ENCODE measurements around the gene PDCL3. TPM values are rescaled to one million over a fixed set of nuclear protein-coding genes. Genes with fewer than 3 reads are reported as not detected.

The PDCL3 gene
- polyA plus RNA-seq, 1 donor from 2014 or later, result 18.5 TPM

- Histone ChIP-seq H3K9me3 (ENCODE audit: low read length) (no peaks in the 10 kb centered on the region), H3K36me3 (ENCODE audit: insufficient read depth, low read length) (no peaks in the 10 kb centered on the region), H3K27ac (ENCODE audit: low read length) (no peak overlapping the region), H4K20me1 (ENCODE audit: insufficient read depth) (no peaks in the 10 kb centered on the region), H3K4me3 (ENCODE audit: low read length) (no peak overlapping the region), H3F3A (ENCODE audit: insufficient read depth, low read length, poor library complexity, severe bottlenecking) (no peaks in the 10 kb centered on the region), H3K9me2 (ENCODE audit: insufficient read depth, low read length) (no peaks in the 10 kb centered on the region), H3K27me3 (ENCODE audit: insufficient read depth, low read depth, low read length) (no peaks in the 10 kb centered on the region), H3K4me2 (ENCODE audit: low read length) (no peak overlapping the region), H3K9ac (ENCODE audit: low read length) (no peak overlapping the region), H3K79me2 (replicated peaks; ENCODE audit: insufficient read depth, low read length) (no peaks in the 10 kb centered on the region), H2AFZ (ENCODE audit: low read depth, low read length) (no peak overlapping the region)
- TF ChIP-seq TAF1 (IDR thresholded peaks at IDR 0.05; ENCODE audit: low read depth), result no peak
- TF ChIP-seq EP300 (conservative IDR thresholded peaks at IDR 0.05; ENCODE audit: poor library complexity, severe bottlenecking), result no peak
- no peak for TF ChIP-seq RAD21 (conservative IDR thresholded peaks at IDR 0.05)
- TF ChIP-seq, protein P1, sequence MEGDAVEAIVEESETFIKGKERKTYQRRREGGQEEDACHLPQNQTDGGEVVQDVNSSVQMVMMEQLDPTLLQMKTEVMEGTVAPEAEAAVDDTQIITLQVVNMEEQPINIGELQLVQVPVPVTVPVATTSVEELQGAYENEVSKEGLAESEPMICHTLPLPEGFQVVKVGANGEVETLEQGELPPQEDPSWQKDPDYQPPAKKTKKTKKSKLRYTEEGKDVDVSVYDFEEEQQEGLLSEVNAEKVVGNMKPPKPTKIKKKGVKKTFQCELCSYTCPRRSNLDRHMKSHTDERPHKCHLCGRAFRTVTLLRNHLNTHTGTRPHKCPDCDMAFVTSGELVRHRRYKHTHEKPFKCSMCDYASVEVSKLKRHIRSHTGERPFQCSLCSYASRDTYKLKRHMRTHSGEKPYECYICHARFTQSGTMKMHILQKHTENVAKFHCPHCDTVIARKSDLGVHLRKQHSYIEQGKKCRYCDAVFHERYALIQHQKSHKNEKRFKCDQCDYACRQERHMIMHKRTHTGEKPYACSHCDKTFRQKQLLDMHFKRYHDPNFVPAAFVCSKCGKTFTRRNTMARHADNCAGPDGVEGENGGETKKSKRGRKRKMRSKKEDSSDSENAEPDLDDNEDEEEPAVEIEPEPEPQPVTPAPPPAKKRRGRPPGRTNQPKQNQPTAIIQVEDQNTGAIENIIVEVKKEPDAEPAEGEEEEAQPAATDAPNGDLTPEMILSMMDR (IDR thresholded peaks at IDR 0.05; ENCODE audit: poor library complexity, severe bottlenecking), result no peak
- no peak for TF ChIP-seq MXI1 (conservative IDR thresholded peaks at IDR 0.05; ENCODE audit: poor library complexity, severe bottlenecking)
- TF ChIP-seq, protein P2, sequence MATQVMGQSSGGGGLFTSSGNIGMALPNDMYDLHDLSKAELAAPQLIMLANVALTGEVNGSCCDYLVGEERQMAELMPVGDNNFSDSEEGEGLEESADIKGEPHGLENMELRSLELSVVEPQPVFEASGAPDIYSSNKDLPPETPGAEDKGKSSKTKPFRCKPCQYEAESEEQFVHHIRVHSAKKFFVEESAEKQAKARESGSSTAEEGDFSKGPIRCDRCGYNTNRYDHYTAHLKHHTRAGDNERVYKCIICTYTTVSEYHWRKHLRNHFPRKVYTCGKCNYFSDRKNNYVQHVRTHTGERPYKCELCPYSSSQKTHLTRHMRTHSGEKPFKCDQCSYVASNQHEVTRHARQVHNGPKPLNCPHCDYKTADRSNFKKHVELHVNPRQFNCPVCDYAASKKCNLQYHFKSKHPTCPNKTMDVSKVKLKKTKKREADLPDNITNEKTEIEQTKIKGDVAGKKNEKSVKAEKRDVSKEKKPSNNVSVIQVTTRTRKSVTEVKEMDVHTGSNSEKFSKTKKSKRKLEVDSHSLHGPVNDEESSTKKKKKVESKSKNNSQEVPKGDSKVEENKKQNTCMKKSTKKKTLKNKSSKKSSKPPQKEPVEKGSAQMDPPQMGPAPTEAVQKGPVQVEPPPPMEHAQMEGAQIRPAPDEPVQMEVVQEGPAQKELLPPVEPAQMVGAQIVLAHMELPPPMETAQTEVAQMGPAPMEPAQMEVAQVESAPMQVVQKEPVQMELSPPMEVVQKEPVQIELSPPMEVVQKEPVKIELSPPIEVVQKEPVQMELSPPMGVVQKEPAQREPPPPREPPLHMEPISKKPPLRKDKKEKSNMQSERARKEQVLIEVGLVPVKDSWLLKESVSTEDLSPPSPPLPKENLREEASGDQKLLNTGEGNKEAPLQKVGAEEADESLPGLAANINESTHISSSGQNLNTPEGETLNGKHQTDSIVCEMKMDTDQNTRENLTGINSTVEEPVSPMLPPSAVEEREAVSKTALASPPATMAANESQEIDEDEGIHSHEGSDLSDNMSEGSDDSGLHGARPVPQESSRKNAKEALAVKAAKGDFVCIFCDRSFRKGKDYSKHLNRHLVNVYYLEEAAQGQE (IDR thresholded peaks at IDR 0.05; ENCODE audit: borderline replicate concordance), result no peak
- no peak for TF ChIP-seq EZH2 (IDR thresholded peaks at IDR 0.05; ENCODE audit: borderline replicate concordance, insufficient read depth, low read length, poor library complexity, severe bottlenecking)
- no peak for TF ChIP-seq POLR2AphosphoS5 (IDR thresholded peaks at IDR 0.05)
- no peak for TF ChIP-seq SMC3 (conservative IDR thresholded peaks at IDR 0.05; ENCODE audit: poor library complexity)
These were observed 6.2 kb downstream of the PDCL3 start for GRCh38 chr2:100568989-100569388.

GRCh38 chr2:100571668-100572067 lies 8.9 kb downstream of the PDCL3 start:
- no peak overlapping the region for H2AFZ ChIP-seq (ENCODE audit: low read depth, low read length)
- no peak overlapping the region for H3K27ac ChIP-seq (ENCODE audit: low read length)
- no peaks in the 10 kb centered on the region for H4K20me1 ChIP-seq (ENCODE audit: insufficient read depth)
- H3K4me2 ChIP-seq (ENCODE audit: low read length), result no peak overlapping the region
- no peaks in the 10 kb centered on the region for H3K27me3 ChIP-seq (ENCODE audit: insufficient read depth, low read depth, low read length)
- no peaks in the 10 kb centered on the region for H3K79me2 ChIP-seq (replicated peaks; ENCODE audit: insufficient read depth, low read length)
- no peaks in the 10 kb centered on the region for H3K9me3 ChIP-seq (ENCODE audit: low read length)
- peaks cover 6% of the 10 kb centered on the region for H3K36me3 ChIP-seq (ENCODE audit: insufficient read depth, low read length)
- no peaks in the 10 kb centered on the region for H3K9me2 ChIP-seq (ENCODE audit: insufficient read depth, low read length)
- no peaks in the 10 kb centered on the region for H3F3A ChIP-seq (ENCODE audit: insufficient read depth, low read length, poor library complexity, severe bottlenecking)
- no peak overlapping the region for H3K4me3 ChIP-seq (ENCODE audit: low read length)
- TF ChIP-seq TAF1 (IDR thresholded peaks at IDR 0.05; ENCODE audit: low read depth) (no peak), EP300 (conservative IDR thresholded peaks at IDR 0.05; ENCODE audit: poor library complexity, severe bottlenecking) (no peak), POLR2AphosphoS5 (IDR thresholded peaks at IDR 0.05) (no peak), MXI1 (conservative IDR thresholded peaks at IDR 0.05; ENCODE audit: poor library complexity, severe bottlenecking) (no peak), EZH2 (IDR thresholded peaks at IDR 0.05; ENCODE audit: borderline replicate concordance, insufficient read depth, low read length, poor library complexity, severe bottlenecking) (no peak)
- TF ChIP-seq, protein P2 (IDR thresholded peaks at IDR 0.05; ENCODE audit: borderline replicate concordance), result no peak
- TF ChIP-seq, protein P1 (IDR thresholded peaks at IDR 0.05; ENCODE audit: poor library complexity, severe bottlenecking), result no peak
- H3K9ac ChIP-seq (ENCODE audit: low read length), result no peak overlapping the region
